Lower lobe of right lung (tissue), 2 donors: ENCODE results near the gene SIX1. TPM values are rescaled to one million over a fixed set of nuclear protein-coding genes. Genes with fewer than 3 reads are reported as not detected.

Source experiments
- ATAC-seq, 2 donors: fragments of 200-7000 bp; cut with Tn5 transposase; one replicate each; pipeline ENCODE4 v1.9.1; 2020 to 2022; ENCODE audit warnings: mild to moderate bottlenecking in 2 of 2, moderate library complexity in 2 of 2
- DNase-seq: peaks from one replicate; pipeline ENCODE4 v3.0.0-alpha.2; 2020
- H3K27ac ChIP-seq: fragments of 200-600 bp; one replicate; pipeline ENCODE4 v1.8.0; 2022
- H3K27me3 ChIP-seq: fragments of 200-600 bp; one replicate; pipeline ENCODE4 v1.8.0; 2022; ENCODE audit warnings: low read depth
- H3K36me3 ChIP-seq: fragments of 200-600 bp; one replicate; pipeline ENCODE4 v1.8.0; 2022; ENCODE audit warnings: mild to moderate bottlenecking
- H3K4me1 ChIP-seq: fragments of 200-600 bp; one replicate; pipeline ENCODE4 v1.8.0; 2022
- H3K4me3 ChIP-seq: fragments of 200-600 bp; one replicate; pipeline ENCODE4 v1.8.0; 2022; ENCODE audit warnings: mild to moderate bottlenecking
- H3K9me3 ChIP-seq: fragments of 200-600 bp; one replicate; pipeline ENCODE4 v1.8.0; 2022
- CTCF ChIP-seq: fragments of 200-600 bp; IDR thresholded peaks from one replicate; pipeline ENCODE4 v1.8.0; 2022; ENCODE audit warnings: antibody characterized with exemption, mild to moderate bottlenecking
- intact Hi-C: fragments of 100-400 bp; cut with DNase I; formaldehyde crosslinking; loops from one replicate; pipeline ENCODE4 v1.11.0; 2022
- total RNA-seq: library from RNA; stranded (reverse); fragmentation: NEBNext Ultra II Directional; extraction: Animal tissue kit (Norgen Biotek cat#: 25700); gene quantifications from one replicate; pipeline ENCODE4 v1.2.1, GENCODE V29; 2021
- donor health status: DM: no; HTN: yes; CAD: no; lungs with severe emphysema.

Gene SIX1
- total RNA-seq, 1 donor from 2014 or later = 2.3 TPM

GRCh38 chr14:60647081-60647836 lies 2.0 kb downstream of the SIX1 start:
- Histone ChIP-seq H3K27me3 (peaks cover 99% of the 10 kb centered on the region), H3K36me3 (no peaks in the 10 kb centered on the region), H3K4me1 (peaks cover 53% of the 10 kb centered on the region), H3K4me3 (peak overlapping the region; percentile 54), H3K9me3 (no peaks in the 10 kb centered on the region), H3K27ac (no peak overlapping the region)
- intact Hi-C loops = no loop called here
- TF ChIP-seq CTCF = no peak
- ATAC-seq (peak in 1 of 2 donors; percentile 38), DNase-seq (peak; percentile 49)

GRCh38 chr14:60646226-60646818 lies 3.0 kb downstream of the SIX1 start:
- ATAC-seq = no peak
- DNase-seq = no peak
- intact Hi-C loops = no loop called here
- H3K27me3 ChIP-seq = peaks cover 99% of the 10 kb centered on the region
- no peaks in the 10 kb centered on the region for H3K36me3 ChIP-seq
- H3K4me3 ChIP-seq = no peak overlapping the region
- no peaks in the 10 kb centered on the region for H3K9me3 ChIP-seq
- H3K27ac ChIP-seq = no peak overlapping the region
- TF ChIP-seq CTCF = no peak
- H3K4me1 ChIP-seq = peaks cover 49% of the 10 kb centered on the region

- intact Hi-C loops = no loop called here
- peaks cover 49% of the 10 kb centered on the region for H3K4me1 ChIP-seq
These were observed 4.0 kb downstream of the SIX1 start for GRCh38 chr14:60645126-60645741.

GRCh38 chr14:60644666-60645065 lies 4.6 kb downstream of the SIX1 start:
- TF ChIP-seq CTCF = no peak

More at GRCh38 chr14:60645126-60645741, 4.0 kb downstream of the SIX1 start:
- no peak overlapping the region for H3K27ac ChIP-seq
- peaks cover 100% of the 10 kb centered on the region for H3K27me3 ChIP-seq
- no peak for DNase-seq
- H3K36me3 ChIP-seq = no peaks in the 10 kb centered on the region
- no peak for TF ChIP-seq CTCF
- no peak overlapping the region for H3K4me3 ChIP-seq
- ATAC-seq = no peak
- no peaks in the 10 kb centered on the region for H3K9me3 ChIP-seq

GRCh38 chr14:60643463-60644314 lies 5.6 kb downstream of the SIX1 start:
- ATAC-seq = no peak
- Histone ChIP-seq H3K9me3 (no peaks in the 10 kb centered on the region), H3K27me3 (peaks cover 100% of the 10 kb centered on the region), H3K4me3 (no peak overlapping the region), H3K27ac (no peak overlapping the region), H3K36me3 (no peaks in the 10 kb centered on the region), H3K4me1 (peaks cover 33% of the 10 kb centered on the region)
- TF ChIP-seq CTCF = no peak
- no peak for DNase-seq
- intact Hi-C loops = no loop called here

More at GRCh38 chr14:60644666-60645065, 4.6 kb downstream of the SIX1 start:
- H3K9me3 ChIP-seq = no peaks in the 10 kb centered on the region
- peaks cover 43% of the 10 kb centered on the region for H3K4me1 ChIP-seq
- H3K27ac ChIP-seq = no peak overlapping the region
- intact Hi-C loops = no loop called here
- ATAC-seq (no peak), DNase-seq (no peak)
- H3K27me3 ChIP-seq = peaks cover 100% of the 10 kb centered on the region
- H3K4me3 ChIP-seq = no peak overlapping the region
- no peaks in the 10 kb centered on the region for H3K36me3 ChIP-seq
